GM18951 (cell line): Measurements from ENCODE around the gene MECP2.
"Not testable (repeated sequence)": the region's sequence is repeated elsewhere in the genome, so short reads cannot be mapped to it uniquely, and the experiment has no call there.

ENCODE experiments used
- POLR2A ChIP-seq: IDR thresholded peaks from 4 replicates; pipeline ENCODE4 v1.6.1; 2011; ENCODE audit warnings: mild to moderate bottlenecking; ENCODE audit not compliant: insufficient read length, insufficient read depth; ENCODE audit errors: extremely low read depth
- in situ Hi-C: fragments of 300-500 bp; cut with MboI; formaldehyde crosslinking; loops from one replicate; pipeline ENCODE4 v1.12.0; 2022; ENCODE audit warnings: low sequenced_read_pairs, mixed read lengths, inconsistent platforms; ENCODE audit not compliant: unreplicated experiment

Gene MECP2

GRCh38 chrX:154010330-154011087 lies 87.0 kb downstream of the MECP2 start:
- TF ChIP-seq POLR2A = no peak
- in situ Hi-C loops = loop anchor here (25.0 kb wide), 1 partner anchor 527 kb away; the partner anchor contains the start of genes G6PD and IKBKG

DNA sequence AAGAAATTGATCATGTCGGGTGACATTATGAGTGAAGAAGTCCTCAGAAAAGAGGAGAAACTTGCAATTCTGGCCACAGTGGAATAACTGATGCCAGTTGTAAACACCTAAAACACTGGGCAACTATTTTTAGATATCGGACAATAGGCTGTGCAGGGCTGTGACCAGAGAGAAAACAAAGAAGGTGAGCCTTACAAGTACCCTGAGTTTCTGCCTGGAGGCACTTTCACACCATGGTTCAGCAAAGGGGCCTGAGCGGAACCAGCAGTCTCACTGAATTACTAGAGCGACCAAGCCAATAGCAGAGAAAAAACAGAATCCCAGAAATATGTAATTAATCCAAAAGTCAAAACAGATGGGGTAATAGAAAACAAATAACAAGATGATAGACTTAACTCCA lies 89.0 kb downstream of the MECP2 start:
- in situ Hi-C loops = loop anchor here (25.0 kb wide), 1 partner anchor 529 kb away; the partner anchor contains the start of genes G6PD and IKBKG
- TF ChIP-seq POLR2A = no peak

DNA sequence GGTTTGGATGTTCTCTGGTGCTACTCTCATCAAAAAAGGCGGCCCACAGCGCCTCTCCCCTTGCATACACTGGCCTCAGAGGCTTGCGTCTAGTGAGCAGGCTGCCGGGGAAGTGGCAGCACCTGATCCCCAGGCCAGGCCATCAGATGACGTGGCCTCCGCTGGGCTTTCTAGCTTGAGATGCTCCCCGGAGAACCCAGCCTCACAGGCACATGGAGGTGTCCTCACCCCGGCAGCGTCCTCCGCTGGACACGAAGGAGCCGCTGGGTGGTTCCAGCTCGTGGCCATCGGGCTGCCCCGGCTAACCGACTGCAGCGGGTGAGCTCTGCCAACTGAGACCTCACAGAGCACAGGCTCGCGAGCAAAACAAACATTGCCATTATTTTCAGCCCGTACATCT lies 90.6 kb downstream of the MECP2 start:
- in situ Hi-C loops = loop anchor here (25.0 kb wide), 1 partner anchor 530 kb away; the partner anchor contains the start of genes G6PD and IKBKG
- no peak for TF ChIP-seq POLR2A

DNA sequence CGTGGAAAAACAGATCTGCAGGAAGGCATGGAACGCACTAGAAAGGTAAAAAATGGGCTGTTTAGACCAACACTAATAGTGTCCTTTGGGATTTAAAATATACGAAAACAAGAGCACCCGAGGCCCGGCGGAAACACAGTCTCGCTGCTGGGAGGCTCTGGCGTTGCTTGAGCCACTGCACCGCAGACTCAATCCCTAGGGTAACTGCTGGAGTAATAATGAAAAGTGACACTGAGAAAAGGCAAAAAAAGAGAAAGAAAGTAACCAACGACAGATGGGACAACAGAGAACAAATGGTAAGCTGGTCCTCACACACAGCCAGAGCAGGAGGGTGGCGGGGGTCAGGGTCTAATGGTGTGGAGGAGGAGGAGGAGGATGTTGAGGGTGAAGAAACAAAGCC lies 93.2 kb downstream of the MECP2 start:
- in situ Hi-C loops = loop anchor here (25.0 kb wide), 1 partner anchor 533 kb away; the partner anchor contains the start of genes G6PD and IKBKG

GRCh38 chrX:154002215-154002719 lies 95.2 kb downstream of the MECP2 start:
- in situ Hi-C loops = loop anchor here (25.0 kb wide), 1 partner anchor 535 kb away; the partner anchor contains the start of genes G6PD and IKBKG
- peak; percentile 50 for TF ChIP-seq POLR2A

More for the DNA sequence above, 93.2 kb downstream of the MECP2 start:
- no peak for TF ChIP-seq POLR2A

GRCh38 chrX:154000051-154000450 lies 97.5 kb downstream of the MECP2 start:
- no peak for TF ChIP-seq POLR2A
- in situ Hi-C loops = loop anchor here (25.0 kb wide), 1 partner anchor 537 kb away; the partner anchor contains the start of genes G6PD and IKBKG

DNA sequence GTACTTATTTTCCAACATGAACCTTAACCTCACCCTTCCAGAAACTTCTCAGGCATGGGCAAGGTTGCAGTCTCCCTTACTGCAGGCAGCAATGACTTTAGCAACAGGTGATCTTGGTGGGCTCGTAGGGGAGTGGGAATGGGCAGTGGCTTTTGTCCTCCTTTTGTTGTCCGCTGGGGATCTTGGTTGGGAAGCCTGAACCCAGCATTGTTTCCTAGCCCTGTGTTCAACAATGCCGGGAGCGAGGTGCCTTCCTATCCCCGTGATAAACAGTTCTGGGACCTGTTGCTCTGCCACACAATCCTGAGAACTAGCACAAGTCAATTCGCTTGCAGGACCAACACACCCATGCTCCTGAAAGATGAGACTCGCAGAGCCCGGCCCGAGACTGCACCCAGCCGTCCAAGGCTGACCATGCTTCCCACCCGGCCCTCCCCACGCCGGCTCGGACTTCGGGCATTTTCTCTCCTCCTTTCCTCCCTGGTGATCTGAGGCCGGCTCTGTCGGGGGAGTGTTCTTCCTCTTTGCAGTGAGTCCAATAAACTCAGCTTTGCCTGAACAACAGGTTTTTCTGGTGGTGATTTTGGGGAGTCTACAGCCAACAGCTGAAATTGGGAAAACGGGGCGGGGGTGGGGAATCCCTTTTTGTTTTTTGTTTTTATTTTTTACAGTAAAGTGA lies 98.0 kb downstream of the MECP2 start:
- in situ Hi-C loops = loop anchor here (25.0 kb wide), 1 partner anchor 538 kb away; the partner anchor contains the start of genes G6PD and IKBKG
- TF ChIP-seq POLR2A = no peak

DNA sequence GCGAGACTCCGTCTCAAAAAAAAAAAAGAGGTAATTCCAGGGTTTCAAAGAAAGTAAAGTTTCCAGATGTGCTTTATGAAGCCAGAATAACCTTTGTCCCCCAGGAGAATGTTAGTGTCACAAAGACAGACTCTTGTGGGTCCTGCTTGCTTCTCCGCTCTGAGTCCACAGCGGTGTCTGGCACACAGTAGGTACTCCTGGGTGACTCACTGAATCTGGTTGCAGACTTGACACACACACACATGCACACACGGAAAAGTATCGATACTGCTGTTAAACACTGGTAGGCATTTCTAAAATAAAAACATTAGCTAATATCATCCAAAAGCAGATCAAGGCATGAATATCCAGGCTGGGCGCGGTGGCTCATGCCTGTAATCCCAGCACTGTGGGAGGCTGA lies 102.0 kb downstream of the MECP2 start:
- no peak for TF ChIP-seq POLR2A
- in situ Hi-C loops = no loop called here

- in situ Hi-C loops = not testable (repeated sequence)
Measured at GRCh38 chrX:153994398-153994797, 103.1 kb downstream of the MECP2 start.

- no peak for TF ChIP-seq POLR2A
- in situ Hi-C loops = no loop called here
Measured at GRCh38 chrX:153993978-153994377, 103.5 kb downstream of the MECP2 start.

GRCh38 chrX:153993079-153993478 lies 104.4 kb downstream of the MECP2 start:
- in situ Hi-C loops = no loop called here

GRCh38 chrX:153992180-153992579 lies 105.3 kb downstream of the MECP2 start:
- in situ Hi-C loops = no loop called here
- no peak for TF ChIP-seq POLR2A

More at GRCh38 chrX:153993079-153993478, 104.4 kb downstream of the MECP2 start:
- no peak for TF ChIP-seq POLR2A

DNA sequence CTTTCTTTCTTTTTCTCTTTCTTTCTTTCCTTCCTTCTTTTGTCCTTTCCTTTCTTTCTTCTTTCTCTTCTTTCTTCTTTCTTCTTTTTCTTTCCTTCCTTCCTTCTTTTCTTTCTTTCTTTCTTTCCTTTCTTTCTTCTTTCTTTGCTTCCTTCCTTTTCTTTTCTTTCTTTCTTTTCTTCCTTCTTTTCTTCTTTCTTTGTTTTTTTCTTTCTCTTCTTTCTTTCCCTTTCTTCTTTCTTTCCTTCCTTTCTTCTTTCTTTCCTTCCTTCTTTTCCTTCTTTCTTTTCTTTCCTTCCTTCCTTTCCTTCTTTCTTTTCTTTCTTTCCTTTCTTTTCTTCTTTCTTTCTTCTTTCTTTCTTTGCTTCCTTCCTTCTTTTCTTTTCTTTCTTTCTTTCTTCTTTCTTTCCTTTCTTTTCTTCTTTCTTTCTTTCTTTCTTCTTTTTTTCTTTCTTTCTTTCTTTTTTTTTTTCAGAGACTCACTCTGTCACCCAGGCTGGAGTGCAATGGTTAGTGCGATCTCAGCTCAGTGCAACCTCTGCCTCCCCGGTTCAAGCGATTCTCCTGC lies 106.4 kb downstream of the MECP2 start:
- TF ChIP-seq POLR2A = no peak
- in situ Hi-C loops = no loop called here
